Right ventricle myocardium inferior (tissue), 1 donor: ENCODE results near the gene KIF26A. TPM values are rescaled to one million over a fixed set of nuclear protein-coding genes. Genes with fewer than 3 reads are reported as not detected.

ENCODE experiments used
- ATAC-seq: fragments of 200-7000 bp; cut with Tn5 transposase; one replicate; pipeline ENCODE4 v1.9.1; 2020; ENCODE audit warnings: mild to moderate bottlenecking, moderate library complexity
- DNase-seq: peaks from one replicate; pipeline ENCODE4 v3.0.0; 2021; ENCODE audit errors: missing footprints
- intact Hi-C: fragments of 100-400 bp; cut with DNase I; formaldehyde crosslinking; loops from one replicate; pipeline ENCODE4 v1.11.0; 2022
- total RNA-seq: library from RNA; stranded (reverse); fragmentation: NEBNext Ultra II Directional; extraction: Animal tissue kit (Norgen Biotek cat#: 25700); gene quantifications from one replicate; pipeline ENCODE4 v1.2.1, GENCODE V29; 2021
- donor health status: DM: no; HTN: yes; CAD: no; lungs with severe emphysema.

Gene KIF26A
- total RNA-seq, 1 donor from 2014 or later: 6.4 TPM

GRCh38 chr14:104192883-104193245 is 54.5 kb downstream of the KIF26A start:
- no peak for DNase-seq

DNA sequence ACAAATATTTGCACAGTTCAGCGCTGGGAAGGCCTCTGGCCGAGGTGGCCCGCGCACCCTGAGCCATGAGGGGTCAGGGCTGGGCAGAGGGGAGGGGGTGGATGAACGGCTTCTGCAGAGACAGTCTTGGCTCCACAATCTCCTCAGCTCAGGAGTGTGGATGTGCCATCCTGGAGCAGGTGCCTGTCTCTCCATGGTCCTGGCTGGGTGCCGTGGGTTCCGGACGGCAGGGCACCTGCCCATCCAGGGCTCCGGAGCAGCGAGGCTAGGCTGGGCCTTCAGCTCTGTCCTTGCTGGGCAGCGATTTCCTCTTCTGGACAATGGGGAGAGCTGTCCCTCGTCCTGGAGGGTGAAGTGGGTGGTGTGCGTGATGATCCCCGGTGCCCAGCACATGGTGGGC is 55.6 kb downstream of the KIF26A start:
- no peak for ATAC-seq
- DNase-seq: no peak
- intact Hi-C loops: no loop called here

More at GRCh38 chr14:104192883-104193245, 54.5 kb downstream of the KIF26A start:
- ATAC-seq: no peak
- intact Hi-C loops: no loop called here

- DNase-seq: no peak
- no peak for ATAC-seq
- intact Hi-C loops: no loop called here
Measured at GRCh38 chr14:104194716-104195115, 56.3 kb downstream of the KIF26A start.

DNA sequence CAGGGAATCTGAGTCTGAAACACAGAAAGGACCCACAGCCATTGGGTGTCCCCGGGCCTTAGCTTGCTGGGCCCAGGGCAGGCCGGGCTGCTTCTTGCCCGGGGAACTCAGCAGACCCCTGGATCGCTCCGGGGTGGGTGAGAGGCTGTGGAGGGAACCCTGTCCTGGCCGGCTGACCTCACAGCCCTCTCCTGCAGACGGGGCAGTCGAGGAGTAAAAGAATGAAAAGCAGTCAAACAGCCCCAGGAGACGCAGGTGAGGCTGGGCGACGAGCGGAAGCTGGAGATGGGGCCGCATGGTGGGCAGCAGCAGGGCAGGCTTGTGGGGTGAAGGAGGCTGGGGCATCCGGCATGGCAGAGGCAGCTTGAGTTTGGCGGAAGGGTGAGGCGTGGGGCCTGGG is 57.0 kb downstream of the KIF26A start:
- ATAC-seq: no peak

DNA sequence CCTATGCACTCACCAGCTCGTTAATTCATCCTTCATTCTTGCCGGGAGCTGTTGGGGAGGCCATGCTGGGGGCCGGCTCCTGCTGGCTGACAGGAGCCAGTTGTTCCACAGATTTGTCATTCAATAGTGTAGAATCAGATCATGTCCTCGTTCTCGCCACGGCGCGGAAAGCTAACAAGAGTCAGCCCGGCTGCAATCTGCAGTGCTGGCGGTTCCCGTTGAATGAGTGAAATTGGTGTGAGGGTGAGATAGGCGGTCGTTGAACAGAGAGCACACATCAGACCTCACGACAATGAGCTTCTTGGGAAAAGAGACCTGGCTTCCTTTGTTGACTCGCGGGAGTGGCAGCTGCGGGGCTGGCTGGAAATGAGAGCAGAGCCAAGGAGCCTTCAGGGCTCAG is 57.5 kb downstream of the KIF26A start:
- intact Hi-C loops: no loop called here
- DNase-seq (no peak), ATAC-seq (no peak)

More for the DNA sequence above, 57.0 kb downstream of the KIF26A start:
- intact Hi-C loops: no loop called here
- DNase-seq: no peak

DNA sequence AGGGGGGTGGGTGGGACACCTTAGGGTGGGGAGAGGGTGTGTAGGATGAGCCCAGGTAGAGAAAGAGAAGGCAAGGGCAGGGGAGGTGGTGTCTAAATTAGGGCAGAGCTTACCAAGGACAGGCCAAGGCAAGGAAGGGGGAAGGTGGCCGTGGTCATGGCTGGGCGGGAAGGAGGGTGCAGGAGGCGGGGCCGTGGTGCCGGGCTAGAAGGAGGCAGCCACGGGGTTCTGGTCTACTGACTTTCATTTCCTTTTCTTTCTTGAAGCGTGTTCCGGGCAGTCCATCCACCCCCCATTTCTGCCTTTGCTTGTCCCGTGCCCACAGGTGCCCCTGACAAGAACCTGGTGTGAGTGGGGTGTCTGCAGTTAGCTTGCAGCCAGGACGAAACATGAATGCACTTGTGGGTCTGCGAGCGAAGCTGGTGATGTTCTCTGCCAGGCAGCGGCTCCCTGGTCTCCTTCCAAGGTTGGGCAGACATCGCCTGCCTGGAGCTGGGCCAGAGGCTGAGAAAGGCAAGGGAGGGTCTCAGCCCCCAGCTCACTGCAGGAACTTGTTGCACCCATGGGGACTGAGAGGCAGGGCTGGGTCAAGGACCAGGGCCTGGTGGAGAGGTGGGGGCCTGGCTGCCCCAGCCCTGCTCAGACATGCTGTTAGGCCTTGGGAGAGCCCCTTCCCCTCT is 58.2 kb downstream of the KIF26A start:
- intact Hi-C loops: no loop called here
- ATAC-seq: no peak
- no peak for DNase-seq

GRCh38 chr14:104197449-104198247 is 59.3 kb downstream of the KIF26A start:
- DNase-seq (no peak), ATAC-seq (no peak)
- intact Hi-C loops: no loop called here

DNA sequence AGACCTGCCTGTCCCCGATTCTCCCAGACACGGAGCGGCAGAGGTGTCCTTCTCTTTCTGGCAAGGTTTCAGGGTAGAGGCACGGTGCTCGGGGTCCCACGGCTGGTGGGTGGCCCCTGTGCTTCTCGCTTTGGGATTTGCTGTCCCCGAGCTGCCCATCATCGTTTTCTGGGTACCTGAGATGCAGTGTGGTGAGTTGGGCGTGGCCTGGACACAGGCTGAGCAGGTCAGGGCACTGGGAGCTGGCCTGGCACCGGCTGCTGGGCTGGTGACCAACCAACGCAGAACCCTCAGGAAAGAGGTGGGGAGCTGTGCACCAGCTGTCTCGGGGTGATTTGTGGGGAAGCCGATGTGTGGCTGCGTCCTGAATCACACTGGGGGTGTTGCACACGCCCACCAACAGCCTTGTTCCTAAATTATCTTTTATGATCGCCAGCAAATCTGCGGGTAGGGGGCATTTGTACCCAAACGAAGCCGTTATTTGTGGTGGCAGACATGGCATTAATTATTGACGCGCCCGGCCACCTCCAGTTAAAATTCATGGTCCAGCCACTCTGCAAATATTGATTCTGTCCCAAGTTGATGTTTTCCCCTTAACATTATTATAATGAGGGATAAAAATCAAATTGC is 61.0 kb downstream of the KIF26A start:
- no peak for ATAC-seq
- intact Hi-C loops: no loop called here
- no peak for DNase-seq

GRCh38 chr14:104200106-104200505 is 61.7 kb downstream of the KIF26A start:
- DNase-seq (no peak), ATAC-seq (no peak)
- intact Hi-C loops: no loop called here

DNA sequence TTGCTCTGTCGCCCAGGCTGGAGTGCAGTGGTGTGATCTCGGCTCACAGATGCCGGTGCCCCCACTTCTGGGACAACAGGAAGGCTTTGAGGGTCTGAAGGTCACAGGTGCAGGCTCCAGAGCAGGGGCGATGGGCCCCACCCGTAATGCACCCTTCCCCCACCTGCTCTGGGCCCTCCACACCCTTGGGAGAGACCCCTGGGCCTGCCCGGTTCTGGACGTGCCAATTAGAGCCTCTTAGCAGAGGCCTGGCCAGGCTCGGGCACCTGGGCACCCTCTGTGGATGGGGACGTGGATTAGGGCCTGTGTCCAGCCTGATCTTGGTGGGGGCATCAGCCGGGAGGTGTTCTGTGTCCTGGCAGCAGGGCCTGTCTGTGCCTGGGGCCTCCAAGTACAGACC is 62.2 kb downstream of the KIF26A start:
- DNase-seq: no peak
- intact Hi-C loops: no loop called here
- ATAC-seq: no peak

DNA sequence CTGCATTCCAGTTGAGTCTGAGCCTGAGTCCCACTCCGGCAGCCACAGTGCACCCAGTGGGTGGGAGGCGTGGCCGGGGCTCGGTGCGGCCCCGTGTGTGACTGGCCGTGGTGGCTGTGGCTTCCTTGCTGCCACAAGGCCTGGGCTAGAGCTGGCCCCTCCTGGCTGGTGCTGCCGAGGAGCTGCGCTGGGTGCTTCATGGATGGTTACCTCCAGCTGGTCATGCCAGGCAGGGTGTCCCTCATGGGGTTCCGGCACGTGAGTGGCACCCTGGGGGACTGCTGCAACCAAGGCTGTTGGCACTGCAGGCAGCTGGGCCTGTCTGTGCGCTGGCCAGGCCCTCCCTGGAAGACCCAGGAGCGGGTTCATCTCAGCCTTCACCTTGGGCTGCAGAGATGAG is 62.7 kb downstream of the KIF26A start:
- intact Hi-C loops: no loop called here
- ATAC-seq (no peak), DNase-seq (no peak)

- ATAC-seq (no peak), DNase-seq (no peak)
- intact Hi-C loops: no loop called here
Measured at GRCh38 chr14:104201496-104201895, 63.1 kb downstream of the KIF26A start.

- ATAC-seq (no peak), DNase-seq (no peak)
- intact Hi-C loops: no loop called here
Measured at GRCh38 chr14:104202259-104203070, 64.1 kb downstream of the KIF26A start.

DNA sequence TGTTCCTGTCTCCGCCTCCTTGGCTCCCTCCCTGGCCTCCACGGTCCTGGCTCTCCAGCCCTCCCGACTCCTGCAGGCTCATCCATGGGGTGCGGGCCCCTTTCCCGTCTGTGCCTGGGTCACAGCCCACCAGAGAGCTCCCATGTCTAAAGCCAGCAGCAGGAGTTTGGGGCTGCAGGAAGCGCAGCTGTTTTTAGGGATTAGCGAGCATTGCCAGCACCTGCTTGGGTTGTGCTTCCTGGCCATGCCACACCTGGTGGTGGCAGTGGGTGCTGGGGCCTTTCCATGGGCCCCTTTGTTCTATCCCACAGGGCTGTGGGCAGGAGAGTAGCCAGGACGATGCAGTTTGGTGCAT is 64.7 kb downstream of the KIF26A start:
- ATAC-seq (no peak), DNase-seq (no peak)
- intact Hi-C loops: no loop called here

DNA sequence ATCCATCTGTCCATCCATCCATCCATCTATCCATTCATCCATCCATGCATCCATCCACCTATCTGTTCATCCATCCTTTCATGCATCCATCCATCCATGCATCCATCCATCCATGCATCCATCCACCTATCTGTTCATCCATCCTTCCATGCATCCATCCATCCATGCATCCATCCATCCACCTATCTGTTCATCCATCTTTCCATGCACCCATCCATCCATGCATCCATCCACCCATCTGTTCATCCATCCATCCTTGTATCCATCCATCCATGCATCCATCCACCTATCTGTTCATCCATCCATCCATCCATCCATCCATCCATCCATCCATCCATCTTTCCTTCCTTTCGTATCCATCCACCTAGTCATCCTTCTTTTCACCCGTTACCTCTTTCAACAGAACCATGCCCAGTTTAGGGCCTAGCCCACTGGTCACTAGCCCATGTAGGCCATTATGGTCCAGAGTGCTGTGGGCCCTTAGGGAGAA is 66.3 kb downstream of the KIF26A start:
- no peak for ATAC-seq
- intact Hi-C loops: no loop called here
- DNase-seq: no peak

GRCh38 chr14:104205781-104206180 is 67.4 kb downstream of the KIF26A start:
- ATAC-seq: no peak
- intact Hi-C loops: no loop called here
- DNase-seq: no peak

- ATAC-seq (peak; percentile 42), DNase-seq (no peak)
- intact Hi-C loops: no loop called here
Measured at GRCh38 chr14:104206281-104206904, 68.0 kb downstream of the KIF26A start.

GRCh38 chr14:104207142-104208014 is 69.0 kb downstream of the KIF26A start:
- ATAC-seq (no peak), DNase-seq (peak; percentile 68)
- intact Hi-C loops: no loop called here
